ELR (cell line): Measurements from ENCODE around the gene XDH.

Experiments used
- DNase-seq: peaks from one replicate; pipeline ENCODE4 v3.0.0-alpha.2; 2015; ENCODE audit warnings: low read depth

XDH gene

DNA sequence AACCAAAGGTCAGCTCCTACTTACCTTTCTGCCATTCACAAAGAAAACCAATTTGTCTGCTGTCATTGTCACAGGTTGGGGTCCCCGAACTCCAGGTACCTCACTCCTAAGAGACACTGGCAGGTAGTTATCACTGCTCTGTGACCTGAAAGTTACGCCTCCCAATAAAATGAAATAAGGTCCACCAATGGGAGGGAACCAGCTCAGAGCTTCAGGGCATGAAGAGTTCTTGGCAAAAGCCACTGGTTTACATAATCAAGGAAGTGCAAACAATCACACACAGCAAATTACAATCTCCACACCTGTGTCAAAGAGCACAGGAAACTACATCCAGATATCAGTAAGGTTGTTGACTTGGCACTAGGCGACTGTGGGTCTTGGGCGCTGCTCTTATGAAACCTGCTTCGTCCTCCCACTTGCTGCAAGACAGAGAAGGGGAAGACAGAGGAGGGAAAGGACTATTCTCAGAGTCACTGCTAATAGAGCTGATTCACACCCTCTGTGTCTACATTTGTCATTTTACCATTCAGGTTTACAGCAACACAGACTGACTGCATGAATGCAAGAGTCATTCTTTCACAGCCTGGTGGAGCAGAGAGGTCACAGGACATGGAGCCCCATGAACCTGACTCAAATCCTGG, at the start of gene XDH:
XDH (minus strand) TSS at position 142 of the 641 bp plus-strand sequence; CDS start at position 66, 76 bp downstream.
- peak; percentile 28 for DNase-seq

DNA sequence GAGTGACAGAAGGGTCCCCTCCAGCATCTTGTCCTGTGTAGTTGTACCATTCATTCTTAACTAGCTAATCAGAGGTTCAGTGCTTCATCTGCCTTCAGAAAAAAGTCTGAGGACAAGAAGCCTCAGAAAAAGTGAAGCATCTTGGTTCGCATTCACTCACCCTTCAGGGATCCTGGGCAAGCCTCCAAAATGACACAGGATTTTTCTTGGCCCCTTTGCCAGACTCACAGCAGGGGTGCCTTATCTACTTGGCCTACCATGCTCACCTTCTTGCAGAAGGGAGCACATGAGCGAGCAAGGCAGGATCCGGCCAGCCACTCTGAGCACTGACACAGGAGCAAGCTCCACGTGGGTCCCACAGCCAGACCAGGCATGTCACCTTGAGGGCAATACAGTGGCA, 43.1 kb upstream of the XDH start:
- no peak for DNase-seq

DNA sequence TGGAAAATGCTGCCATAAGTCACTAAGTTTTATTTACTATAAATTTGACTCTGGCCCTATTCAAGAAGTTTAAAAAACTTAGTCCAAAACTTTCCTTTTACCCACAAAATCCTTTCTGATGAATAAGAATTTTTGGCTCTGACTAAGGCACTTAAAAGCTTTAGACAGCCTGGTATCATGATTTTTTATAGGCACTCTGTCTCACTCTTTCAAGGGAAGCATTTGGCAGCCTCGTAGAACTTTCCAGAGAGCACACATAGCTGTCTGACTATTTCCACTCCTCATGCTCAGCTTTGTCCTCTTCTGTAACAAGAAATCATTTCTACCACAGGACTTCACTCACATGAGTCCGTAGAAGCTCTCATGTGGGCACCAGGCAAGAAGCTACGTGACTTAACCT, 32.3 kb upstream of the XDH start:
- DNase-seq: peak; percentile 30

DNA sequence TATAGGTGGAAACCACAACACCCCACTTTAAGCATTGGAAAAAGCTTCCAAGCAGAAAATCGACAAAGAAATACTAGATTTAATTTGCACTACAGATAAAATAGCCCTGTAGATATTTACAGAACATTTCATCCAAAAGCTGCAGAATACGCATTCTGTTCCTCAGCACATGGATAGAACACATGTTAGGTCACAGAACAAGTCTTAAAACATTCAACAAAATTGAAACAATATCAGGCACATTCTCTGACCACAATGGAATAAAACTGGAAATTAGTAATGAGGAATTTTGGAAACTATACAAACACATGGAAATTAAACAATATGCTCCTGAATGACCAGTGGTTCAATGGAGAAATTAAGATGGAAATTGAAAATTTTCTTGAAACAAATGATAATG, 27.8 kb upstream of the XDH start:
- DNase-seq: no peak

DNA sequence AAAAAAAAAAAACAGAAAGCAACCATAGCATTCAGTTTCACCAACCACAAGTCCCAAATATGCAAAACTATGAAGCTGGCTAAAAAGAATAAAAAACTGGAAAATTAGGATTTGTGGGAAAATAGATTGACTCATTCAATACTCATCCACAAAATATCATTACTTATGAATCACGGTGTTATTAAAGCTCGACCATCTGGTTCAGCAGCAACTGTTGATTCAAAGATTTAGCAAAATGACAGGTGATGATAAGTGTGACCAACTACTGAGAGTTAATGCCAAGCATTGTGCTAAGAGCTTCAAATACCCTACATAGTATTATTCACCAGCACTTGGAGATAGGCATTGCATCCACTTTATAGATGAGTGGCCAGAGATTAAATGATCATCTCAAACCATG, 26.2 kb upstream of the XDH start:
- peak; percentile 87 for DNase-seq

DNA sequence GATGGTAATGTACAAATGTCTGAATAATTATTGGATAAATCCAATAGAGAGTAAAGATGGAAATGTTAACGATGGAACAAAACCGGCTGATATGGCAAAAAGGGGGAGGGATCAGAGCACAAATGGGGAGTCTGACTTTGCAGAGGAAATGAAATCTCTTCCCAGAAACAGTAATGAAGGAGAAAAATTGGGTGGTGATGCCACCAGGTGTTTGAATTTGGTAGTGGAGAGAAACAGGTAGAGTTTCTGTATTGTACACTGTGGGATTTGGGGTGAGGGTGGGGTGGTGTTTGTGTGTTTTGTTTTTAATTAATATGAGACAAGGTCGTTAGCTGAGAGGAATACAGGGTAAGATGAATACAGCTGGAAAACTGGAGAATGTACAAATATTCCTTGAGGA, 20.4 kb upstream of the XDH start:
- peak; percentile 39 for DNase-seq

DNA sequence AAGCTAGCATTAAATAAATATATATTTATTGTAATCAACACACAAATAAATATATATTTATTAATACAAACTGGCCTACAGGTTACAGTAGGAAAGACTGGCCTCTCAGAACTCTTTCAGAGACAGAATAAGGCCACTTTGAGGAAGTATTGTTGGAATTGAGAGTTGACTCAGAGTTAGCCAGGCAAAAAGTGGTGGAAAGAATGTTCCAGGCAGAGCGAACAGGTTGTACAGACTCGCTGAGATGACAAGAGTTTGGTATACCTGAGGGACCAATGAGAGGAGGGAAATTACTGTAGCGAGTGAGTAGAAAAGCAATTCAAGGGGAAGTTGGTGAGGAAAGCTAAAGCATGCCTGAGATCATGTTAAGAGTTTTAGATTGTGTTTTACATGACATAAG, 19.0 kb upstream of the XDH start:
- DNase-seq: no peak

- DNase-seq: peak; percentile 18
Measured at GRCh38 chr2:31430439-31431165, 16.1 kb upstream of the XDH start.

DNA sequence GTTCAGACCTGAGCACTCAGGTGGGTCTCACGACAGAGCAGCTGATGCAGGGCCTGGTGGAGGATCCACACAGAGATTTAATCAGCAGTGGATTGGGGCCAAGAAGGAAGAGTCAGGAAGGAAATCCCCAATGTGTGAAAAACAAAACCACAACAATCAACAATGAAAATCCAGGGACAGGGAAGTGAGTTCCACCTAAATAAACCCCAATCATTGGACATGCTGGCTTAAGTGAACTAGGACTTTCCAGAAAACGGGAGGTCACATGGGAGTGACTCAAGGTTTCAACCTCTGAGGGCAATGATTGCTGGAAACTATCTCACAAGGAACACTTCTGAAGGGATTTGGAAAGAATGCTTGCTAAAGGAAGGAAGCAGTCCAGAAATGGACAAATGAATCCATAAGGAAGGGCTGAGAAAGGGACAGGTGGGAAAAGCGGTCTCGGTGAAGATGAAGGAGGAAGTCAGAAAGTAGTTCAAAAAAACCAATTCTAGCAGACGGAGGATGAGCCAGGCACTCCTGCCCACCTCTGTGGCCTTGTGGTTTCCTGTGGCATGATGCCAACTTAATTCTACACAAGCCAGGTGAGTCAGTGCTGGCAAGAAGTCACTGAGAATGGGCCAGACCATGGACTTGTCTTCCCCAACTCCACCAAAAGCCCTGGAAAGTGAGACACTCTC, 15.4 kb upstream of the XDH start:
- peak; percentile 57 for DNase-seq

DNA sequence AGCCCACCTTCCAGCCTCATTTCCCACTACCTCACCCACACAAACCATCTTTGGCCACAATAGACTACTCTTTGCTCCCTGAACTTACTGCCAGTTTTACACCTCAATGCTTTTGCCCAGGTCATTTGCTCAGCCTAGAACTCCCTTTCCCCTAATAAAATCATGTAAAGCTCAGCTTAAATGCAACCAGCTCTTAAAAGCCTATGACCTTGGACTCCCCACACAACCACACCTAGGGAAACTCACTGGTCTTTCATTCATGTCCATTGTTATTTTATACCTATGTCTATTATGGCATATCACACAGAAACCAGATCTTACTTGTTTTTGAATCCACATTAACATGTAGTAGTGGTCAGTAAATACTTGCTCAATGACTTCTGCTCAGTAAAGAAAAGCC, 14.5 kb upstream of the XDH start:
- DNase-seq: no peak

- peak; percentile 66 for DNase-seq
Measured at GRCh38 chr2:31428001-31428418, 13.5 kb upstream of the XDH start.

DNA sequence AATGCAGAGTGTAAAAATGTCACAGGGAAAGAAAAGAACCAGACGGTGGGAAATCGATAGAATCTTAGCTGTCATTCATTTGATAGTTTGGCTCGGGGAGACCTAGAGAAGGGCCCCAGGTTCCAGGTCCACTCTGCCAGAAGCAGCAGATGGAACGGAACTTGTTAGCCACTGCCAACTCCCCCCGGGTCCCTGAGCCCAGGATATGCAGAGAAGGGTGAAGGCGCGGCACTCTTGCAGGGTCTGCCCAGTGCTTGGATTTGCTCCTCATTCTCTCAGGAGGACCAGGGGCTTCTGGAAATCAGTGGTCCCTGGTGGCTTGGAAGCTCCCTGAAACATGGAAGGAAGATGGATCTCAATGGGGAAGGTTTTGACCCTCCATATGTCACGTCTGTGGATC, 11.6 kb upstream of the XDH start:
- DNase-seq: no peak

DNA sequence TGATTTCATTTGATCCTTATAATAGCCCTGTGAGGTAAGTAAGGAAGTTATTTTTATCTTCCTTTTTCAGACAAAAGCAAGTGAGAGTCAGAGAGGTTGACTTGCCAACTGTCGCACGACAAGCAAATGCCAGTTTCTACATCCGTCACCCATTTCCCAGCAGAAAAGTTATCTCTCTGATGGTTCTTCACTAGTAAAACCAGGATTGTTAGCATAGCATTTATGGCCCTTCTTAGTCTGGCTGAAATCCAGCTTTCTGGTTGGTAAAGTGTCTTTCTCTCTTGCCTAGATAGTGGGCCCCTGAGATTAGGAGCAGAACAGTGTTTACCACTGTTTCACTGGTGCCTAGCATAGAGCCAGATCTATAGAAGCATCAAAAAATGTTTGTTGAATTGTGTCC, 7.1 kb upstream of the XDH start:
- no peak for DNase-seq

DNA sequence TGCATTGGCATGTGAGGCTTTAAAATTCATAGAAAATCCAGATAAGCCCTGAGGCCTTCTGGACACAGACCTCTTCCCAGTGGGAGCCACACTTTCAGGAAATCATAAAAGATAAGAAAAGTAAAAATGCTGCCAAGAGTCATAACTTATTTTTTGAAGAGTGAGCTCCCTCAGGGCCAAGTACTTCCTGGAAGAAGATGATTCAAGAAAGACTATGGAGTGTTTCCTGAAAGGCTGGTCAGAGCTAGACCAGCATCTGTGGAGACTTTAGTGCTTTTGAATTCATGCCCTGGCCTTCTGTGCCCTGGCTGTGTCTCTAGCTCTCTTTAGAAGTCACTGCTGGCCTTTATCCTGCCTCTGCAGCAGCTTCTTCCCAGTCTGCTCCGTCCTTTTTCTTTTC, 6.4 kb upstream of the XDH start:
- DNase-seq: peak; percentile 18

DNA sequence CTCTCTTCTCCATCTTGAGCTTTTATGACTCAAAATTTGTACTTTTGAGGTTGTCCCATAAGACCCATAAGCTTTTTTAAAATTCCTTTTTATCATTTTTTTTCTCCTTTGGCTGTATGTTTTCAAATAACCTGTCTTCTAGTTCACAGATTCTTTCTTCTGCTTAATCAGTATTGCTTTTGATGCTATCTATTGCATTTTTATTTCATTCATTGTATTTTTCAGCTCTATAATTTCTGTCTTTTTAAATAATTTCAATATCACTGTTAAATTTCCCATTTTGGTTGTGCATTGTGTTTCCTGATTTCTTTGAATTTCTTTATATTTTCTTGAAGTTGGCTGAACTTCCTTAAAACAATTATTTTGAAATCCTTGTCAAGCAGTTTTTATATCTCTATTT, 4.8 kb upstream of the XDH start:
- DNase-seq: no peak

DNA sequence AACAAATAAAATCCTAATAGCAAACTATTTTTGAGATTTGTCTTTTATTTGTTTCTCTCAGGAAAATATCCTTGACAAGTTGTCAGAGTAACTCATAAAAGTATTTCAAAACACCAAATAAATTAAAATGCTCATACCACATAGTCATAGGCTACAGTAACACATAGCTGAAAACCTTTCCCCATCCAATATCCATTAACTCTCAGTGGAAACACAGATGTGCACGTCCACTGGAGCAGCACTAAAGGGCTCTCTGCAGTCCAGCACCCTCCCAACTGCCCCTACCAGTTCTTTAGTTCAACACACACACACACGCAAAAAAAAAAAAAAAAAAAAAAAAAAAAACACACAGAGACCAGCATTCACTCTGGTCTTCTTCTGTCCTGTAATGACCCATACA, 879 bp upstream of the XDH start:
- no peak for DNase-seq

DNA sequence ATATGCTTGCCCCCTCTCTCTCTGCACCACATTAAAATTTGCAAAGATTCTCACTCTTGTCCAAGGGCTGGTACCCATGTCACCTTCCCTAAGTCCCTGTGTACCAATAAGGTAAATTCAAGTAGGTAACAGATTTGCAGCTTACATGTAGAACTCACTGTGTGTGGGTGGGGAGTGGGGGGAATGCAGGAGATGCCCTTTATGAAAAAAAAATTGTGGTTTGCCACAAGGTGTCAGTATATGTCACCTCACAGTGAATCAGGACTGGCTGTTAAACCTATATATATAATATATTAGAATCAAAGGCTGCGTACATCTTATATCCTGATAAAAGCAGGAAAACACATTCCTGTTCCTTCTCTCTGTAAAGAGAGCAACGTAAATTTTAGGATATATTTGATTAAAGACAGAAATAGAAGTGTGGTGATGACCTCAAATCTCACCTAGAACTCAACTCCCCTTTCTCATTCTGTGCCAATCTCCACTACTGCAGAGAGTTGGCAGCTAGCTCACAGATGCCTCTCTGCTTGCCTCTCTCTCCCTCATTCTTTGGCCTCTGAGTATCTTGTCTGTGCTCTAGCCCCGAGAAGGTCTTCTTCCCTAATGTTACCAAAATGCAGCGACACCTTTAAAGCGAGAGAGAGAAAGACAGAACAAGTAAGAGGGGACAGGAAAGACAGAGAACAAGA, 536 bp downstream of the XDH start:
- DNase-seq: peak; percentile 31

- no peak for DNase-seq
Measured at GRCh38 chr2:31413025-31413424, 1.5 kb downstream of the XDH start.

DNA sequence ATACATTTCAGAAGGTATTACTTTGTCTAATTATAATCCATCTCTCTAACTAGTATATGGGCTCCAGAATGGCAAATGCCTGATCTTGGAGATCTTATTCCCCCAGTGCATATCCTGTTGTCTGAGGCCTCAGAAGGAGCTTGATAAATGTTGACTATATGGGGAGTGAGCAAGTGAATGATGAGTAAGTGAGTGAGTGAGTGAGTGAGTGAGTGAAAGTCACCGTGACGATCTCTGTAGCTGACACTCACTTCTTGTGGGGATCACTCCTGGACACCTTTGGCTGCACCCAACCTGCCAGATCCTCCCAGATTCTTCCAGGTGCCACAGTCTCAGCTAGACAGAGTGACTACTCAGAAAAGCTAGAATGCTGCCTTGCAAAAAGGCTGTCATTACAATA, 2.8 kb downstream of the XDH start:
- DNase-seq: peak; percentile 45

GRCh38 chr2:31406593-31407385, 7.8 kb downstream of the XDH start:
- DNase-seq: no peak

DNA sequence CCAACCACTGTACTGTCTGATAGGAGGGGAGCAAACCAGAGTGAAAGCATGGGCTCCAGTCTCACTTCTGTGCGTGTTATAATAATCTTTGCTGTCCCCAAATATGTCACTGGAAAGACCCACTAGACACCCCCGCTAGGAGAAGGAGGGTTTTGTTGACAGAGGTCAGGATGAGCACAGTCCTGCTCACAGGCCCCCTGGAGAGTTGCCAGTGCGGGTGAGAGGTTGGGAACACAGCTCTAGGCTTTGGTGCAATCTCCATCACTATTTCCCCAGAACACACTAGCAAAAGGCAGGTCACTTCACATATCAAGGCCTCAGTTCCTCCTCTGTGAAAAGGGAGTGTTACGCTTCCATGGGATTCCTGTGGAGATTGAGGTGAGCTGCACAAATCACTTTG, 9.7 kb downstream of the XDH start:
- no peak for DNase-seq

DNA sequence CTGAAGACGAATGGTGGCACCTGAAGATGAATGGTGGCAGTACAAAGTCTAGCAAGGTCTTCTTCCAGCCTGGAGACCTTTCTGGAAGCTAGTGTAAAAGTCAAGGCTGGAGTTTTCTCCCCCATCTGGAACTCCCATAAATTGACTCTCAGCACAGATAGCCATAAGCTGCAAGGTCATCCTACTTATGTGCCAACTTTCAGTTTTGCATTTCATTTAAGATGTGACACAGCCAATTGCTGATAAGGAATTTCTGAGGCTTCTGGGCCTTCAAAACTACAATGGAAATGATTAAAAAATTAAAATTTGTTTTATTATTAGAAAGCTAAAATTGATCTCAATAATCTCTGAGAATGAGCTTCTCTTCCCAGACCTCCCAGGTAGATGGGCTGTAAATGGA, 10.2 kb downstream of the XDH start:
- no peak for DNase-seq
